Prostate gland (tissue), 2 donors: ENCODE measurements around the gene OTUD5. TPM values are rescaled to one million over a fixed set of nuclear protein-coding genes. Genes with fewer than 3 reads are reported as not detected.
A peak's percentile ranks its signal among the peaks of the same experiment; 100 is the strongest.
"Not testable (repeated sequence)": the region's sequence is repeated elsewhere in the genome, so short reads cannot be mapped to it uniquely, and the experiment has no call there.

Experiments used
- DNase-seq: peaks from one replicate; pipeline ENCODE4 v3.0.0-alpha.2; 2019; ENCODE audit warnings: low spot score
- H3K27ac ChIP-seq, 2 donors: fragments of 200-600 bp; sonication (generic); 2 replicates each; pipeline ENCODE4 v1.5.1; 2017 to 2019
- H3K27me3 ChIP-seq: fragments of 200-600 bp; sonication (generic); replicated peaks from 2 replicates; pipeline ENCODE4 v1.5.1; 2019; ENCODE audit not compliant: insufficient read depth
- H3K36me3 ChIP-seq, 2 donors: fragments of 200-600 bp; sonication (generic); 1 replicate in 1 of 2; 2 replicates in 1 of 2; pipeline versions ENCODE4 v1.5.1 to v1.8.1; 2017 to 2019
- H3K4me1 ChIP-seq: fragments of 200-600 bp; sonication (generic); replicated peaks from 2 replicates; pipeline ENCODE4 v1.5.1; 2019
- H3K4me3 ChIP-seq, 2 donors: fragments of 200-600 bp; sonication (generic); 2 replicates each; pipeline ENCODE4 v1.5.1; 2017 to 2019
- H3K9me3 ChIP-seq: fragments of 200-600 bp; sonication (generic); 2 replicates; pipeline ENCODE4 v1.5.1; 2017
- CTCF ChIP-seq, 4 experiments: fragments of 200-600 bp in 2 of 4; fragments of 450-650 bp in 2 of 4; sonication (generic) in 2 of 4; IDR thresholded peaks; 1 replicate in 3 of 4; 2 replicates in 1 of 4; pipeline ENCODE4 v1.5.1; 2016 to 2019; ENCODE audit warnings: antibody characterized with exemption in 4 of 4, mild to moderate bottlenecking in 2 of 4, moderate library complexity in 2 of 4
- POLR2A ChIP-seq: fragments of 450-650 bp; IDR thresholded peaks from one replicate; pipeline ENCODE4 v1.6.1; 2016; ENCODE audit warnings: antibody characterized with exemption, mild to moderate bottlenecking
- POLR2AphosphoS5 ChIP-seq: sonication (generic); formaldehyde crosslinking; IDR thresholded peaks from one replicate; pipeline ENCODE4 v1.6.1; 2017; ENCODE audit warnings: antibody characterized with exemption
- WGBS: methylation state at CpG from one replicate; pipeline ENCODE4 v1.1.5; 2018; 5-methylcytosine and 5-hydroxymethylcytosine counted together
- intact Hi-C: fragments of 100-400 bp; cut with DNase I; formaldehyde crosslinking; loops from one replicate; pipeline ENCODE4 v1.14.2; 2022
- total RNA-seq, 2 donors: library from RNA; depleted of rRNA; stranded (reverse); fragments of >200 nt; gene quantifications; one replicate each; pipeline ENCODE4 v1.1.0, GENCODE V29; 2016

OTUD5 gene
- total RNA-seq, 2 donors from 2014 or later = 44.1 to 84.2 TPM

DNA sequence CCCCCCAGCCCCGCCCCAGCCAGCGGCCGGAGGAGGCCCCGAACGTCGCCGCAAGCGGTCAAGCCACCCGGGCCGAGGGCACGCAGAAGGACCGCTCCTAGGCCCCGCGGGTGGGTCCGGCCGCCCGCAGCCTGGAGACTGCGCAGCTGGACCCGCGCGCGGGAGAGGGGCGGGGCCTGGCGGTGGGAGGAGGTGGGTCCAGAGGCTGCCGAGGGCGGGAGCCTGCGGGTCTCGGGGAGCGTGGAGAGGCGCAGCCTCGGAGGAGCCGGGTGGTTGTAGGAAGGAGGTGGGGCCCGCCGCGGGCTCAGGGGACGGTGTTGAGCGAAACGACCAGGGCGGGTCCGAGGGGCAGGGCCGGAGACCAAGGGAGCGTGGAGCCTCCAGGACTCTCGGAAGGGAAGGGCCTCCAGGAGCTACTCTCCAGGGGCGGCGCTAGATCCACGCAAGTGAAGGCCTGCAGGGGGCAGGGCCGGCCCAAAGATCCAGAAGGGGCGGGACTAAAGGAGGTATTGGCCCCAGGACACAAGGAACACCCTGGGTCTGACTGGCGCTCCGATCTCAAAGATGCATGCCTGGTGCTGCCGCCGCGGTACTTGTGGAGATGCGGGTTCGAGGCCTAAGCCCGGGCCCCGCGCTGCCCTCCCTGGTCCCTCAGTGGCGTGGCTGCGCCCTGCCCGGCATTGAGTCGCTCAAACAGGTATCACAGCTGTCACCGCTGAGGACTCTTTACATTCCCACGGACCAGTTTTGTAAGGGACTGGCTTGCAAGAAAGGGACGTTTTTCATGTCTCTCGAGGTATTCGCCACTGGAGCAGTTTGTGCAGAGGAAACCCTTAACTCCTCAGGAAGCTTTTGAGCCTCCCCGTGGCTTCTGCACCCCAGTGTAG, 65.8 kb downstream of the OTUD5 start:
- Histone ChIP-seq H3K4me1 (no peaks in the 10 kb centered on the region), H3K27ac (peak overlapping the region; percentile 75 to 81), H3K36me3 (no peaks in the 10 kb centered on the region), H3K9me3 (no peaks in the 10 kb centered on the region), H3K27me3 (no peaks in the 10 kb centered on the region), H3K4me3 (peak overlapping the region; percentile 48 to 51)
- intact Hi-C loops = no loop called here
- 2% methylated on average over 32 of the region's 68 CpGs for WGBS
- TF ChIP-seq POLR2AphosphoS5 (peak; percentile 78), CTCF (IDR thresholded peaks at IDR 0.05) (peak in 3 of 4 experiments; percentile 46 to 73 (median 60)), POLR2A (peak; percentile 39)
- peak; percentile 81 for DNase-seq

DNA sequence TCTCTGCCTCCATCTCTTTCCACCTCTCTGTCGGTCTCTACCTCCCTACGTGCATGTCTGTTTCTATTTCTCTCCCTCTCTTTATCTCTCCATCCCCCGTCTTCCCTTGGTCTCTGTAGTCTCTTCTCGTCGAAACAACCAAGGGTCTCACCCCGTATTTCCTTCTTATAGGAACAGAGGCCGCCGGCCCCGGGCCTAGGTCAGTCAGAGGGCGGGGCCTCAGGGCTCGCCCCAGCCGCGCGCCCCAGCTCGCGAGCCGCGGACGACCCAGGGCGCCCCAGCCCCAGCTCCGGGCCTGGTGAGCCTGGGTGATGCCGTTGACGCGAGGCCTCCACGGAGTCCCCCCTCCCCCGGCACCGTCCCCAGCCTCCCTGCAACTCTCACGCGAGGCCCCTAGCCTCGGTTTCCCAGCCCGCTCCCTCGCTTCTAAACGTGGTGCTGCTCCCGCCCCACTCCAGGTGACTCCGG, 66.4 kb downstream of the OTUD5 start:
- 0% methylated on average over 5 of the region's 35 CpGs for WGBS
- H3K27me3 ChIP-seq = no peaks in the 10 kb centered on the region
- intact Hi-C loops = no loop called here
- H3K27ac ChIP-seq = peak overlapping the region; percentile 75 to 81
- H3K4me1 ChIP-seq = no peaks in the 10 kb centered on the region
- H3K36me3 ChIP-seq = no peaks in the 10 kb centered on the region
- no peak for TF ChIP-seq CTCF (IDR thresholded peaks at IDR 0.05)
- TF ChIP-seq POLR2AphosphoS5 = no peak
- no peak for TF ChIP-seq POLR2A
- no peak for DNase-seq
- H3K4me3 ChIP-seq = peak overlapping the region; percentile 48 to 51
- H3K9me3 ChIP-seq = no peaks in the 10 kb centered on the region

DNA sequence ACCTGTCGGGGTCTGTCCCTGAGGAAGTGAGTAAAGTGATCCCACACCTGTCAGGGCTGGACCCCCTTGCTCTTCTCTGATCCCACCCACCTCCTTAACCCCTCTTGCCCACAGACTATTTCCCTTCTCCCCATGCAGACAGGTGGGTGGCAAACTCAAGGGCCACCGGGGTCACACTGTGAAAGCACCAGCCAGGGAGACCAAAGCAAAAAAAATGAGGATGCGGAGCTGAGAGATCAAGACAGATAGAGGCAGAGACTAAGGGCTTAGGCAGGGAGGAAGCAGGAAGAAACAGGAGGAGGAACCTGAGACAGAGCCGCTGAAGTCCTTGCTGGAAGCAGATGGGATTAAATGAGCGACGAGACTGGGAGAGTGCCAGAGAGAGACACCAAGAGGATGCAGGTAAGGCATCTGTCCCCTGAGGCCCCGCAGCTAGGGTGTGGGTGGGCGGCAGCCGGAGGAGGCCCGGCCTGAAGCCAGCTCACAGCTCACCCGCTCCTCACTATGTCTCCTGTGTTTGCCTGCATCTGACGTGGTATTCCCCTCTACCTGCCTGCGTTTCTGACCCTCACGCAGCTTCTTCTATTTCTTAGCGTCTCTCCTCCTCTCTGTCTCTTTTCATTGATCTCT, 67.0 kb downstream of the OTUD5 start:
- Histone ChIP-seq H3K4me1 (no peaks in the 10 kb centered on the region), H3K27me3 (no peaks in the 10 kb centered on the region), H3K4me3 (peak overlapping the region; percentile 48 to 51), H3K36me3 (no peaks in the 10 kb centered on the region), H3K27ac (peak overlapping the region; percentile 75 to 81), H3K9me3 (no peaks in the 10 kb centered on the region)
- no peak for DNase-seq
- TF ChIP-seq POLR2A (no peak), CTCF (IDR thresholded peaks at IDR 0.05) (no peak), POLR2AphosphoS5 (no peak)
- intact Hi-C loops = no loop called here
- WGBS = 12% methylated on average over 15 of the region's 15 CpGs

GRCh38 chrX:48886586-48886985, 70.8 kb downstream of the OTUD5 start:
- H3K4me1 ChIP-seq, intact Hi-C loops, H3K4me3 ChIP-seq, H3K27me3 ChIP-seq, H3K9me3 ChIP-seq, DNase-seq, H3K36me3 ChIP-seq, H3K27ac ChIP-seq: not testable (repeated sequence)
- 91% methylated on average over 5 of the region's 5 CpGs for WGBS

DNA sequence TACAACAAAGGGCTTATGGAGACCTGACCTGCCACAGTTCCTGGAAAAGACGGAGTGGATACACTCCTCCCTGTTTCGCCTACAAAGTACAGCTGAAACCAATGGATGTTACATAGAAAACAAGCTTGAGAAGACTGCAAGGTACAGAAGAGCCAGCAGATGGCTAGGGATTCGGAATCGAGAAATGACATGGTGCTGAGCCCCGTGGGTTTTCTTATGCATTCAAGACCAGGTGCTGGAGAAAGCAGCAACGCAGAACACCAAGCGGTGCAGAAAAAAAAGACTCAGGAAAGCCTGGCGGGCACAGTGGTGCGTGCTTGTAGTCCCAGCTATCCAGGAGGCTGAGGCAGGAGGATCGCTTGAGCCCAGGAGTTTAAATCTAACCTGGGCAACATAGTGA, 73.7 kb downstream of the OTUD5 start:
- DNase-seq = no peak
- Histone ChIP-seq H3K27me3 (no peaks in the 10 kb centered on the region), H3K4me1 (no peaks in the 10 kb centered on the region), H3K9me3 (no peaks in the 10 kb centered on the region), H3K27ac (no peak overlapping the region), H3K4me3 (no peak overlapping the region), H3K36me3 (no peaks in the 10 kb centered on the region)
- TF ChIP-seq POLR2A (no peak), POLR2AphosphoS5 (no peak), CTCF (IDR thresholded peaks at IDR 0.05) (no peak)
- intact Hi-C loops = no loop called here
- WGBS = 73% methylated on average over 10 of the region's 10 CpGs

DNA sequence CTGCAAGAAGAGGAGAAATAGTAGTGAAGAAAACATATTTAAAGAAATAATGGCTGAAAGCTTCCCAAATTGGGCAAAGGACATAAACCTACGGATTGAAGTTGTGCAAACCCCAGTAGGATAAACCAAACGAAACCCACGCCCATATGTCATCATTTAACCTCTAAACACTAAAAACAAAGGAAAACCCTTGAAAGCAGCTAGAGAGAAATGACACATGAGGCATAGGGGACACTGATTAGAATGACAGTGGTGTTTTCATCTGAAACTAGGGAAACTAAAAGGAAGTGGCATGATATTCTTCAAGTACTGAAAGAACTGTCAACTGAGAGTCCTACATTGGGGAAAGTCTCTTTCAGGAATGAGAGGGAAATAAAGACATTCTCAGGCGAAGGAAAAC, 80.5 kb downstream of the OTUD5 start:
- not testable (repeated sequence) for H3K4me3 ChIP-seq, DNase-seq
- WGBS = 57% methylated on average over 3 of the region's 4 CpGs

More for the DNA sequence above, 80.5 kb downstream of the OTUD5 start:
- intact Hi-C loops, H3K27ac ChIP-seq, H3K27me3 ChIP-seq, H3K4me1 ChIP-seq, H3K36me3 ChIP-seq, H3K9me3 ChIP-seq: not testable (repeated sequence)
